NCI-H774 (cell line): ENCODE measurements around the gene STT3B.

Experiments
- DNase-seq: peaks from one replicate; lab custom pipeline; 2025; lab: John Stamatoyannopoulos, UW

Gene STT3B

GRCh38 chr3:31652296-31652695 lies 119.6 kb downstream of the STT3B start:
- DNase-seq: no peak

GRCh38 chr3:31653464-31653863 lies 120.7 kb downstream of the STT3B start:
- no peak for DNase-seq

- no peak for DNase-seq
These were observed 122.3 kb downstream of the STT3B start for GRCh38 chr3:31654998-31655397.

GRCh38 chr3:31659246-31659645 lies 126.5 kb downstream of the STT3B start:
- DNase-seq: no peak

GRCh38 chr3:31661286-31661685 lies 128.6 kb downstream of the STT3B start:
- no peak for DNase-seq

GRCh38 chr3:31661993-31662670 lies 129.4 kb downstream of the STT3B start:
- DNase-seq: no peak

- DNase-seq: no peak
These were observed 131.3 kb downstream of the STT3B start for GRCh38 chr3:31664031-31664430.

- DNase-seq: no peak
These were observed 134.9 kb downstream of the STT3B start for GRCh38 chr3:31667582-31667981.

GRCh38 chr3:31668242-31668641 lies 135.5 kb downstream of the STT3B start:
- DNase-seq: no peak

- DNase-seq: no peak
These were observed 137.4 kb downstream of the STT3B start for GRCh38 chr3:31670136-31670535.

- DNase-seq: no peak
These were observed 138.0 kb downstream of the STT3B start for GRCh38 chr3:31670722-31671121.

GRCh38 chr3:31671451-31671850 lies 138.7 kb downstream of the STT3B start:
- DNase-seq: no peak

- no peak for DNase-seq
These were observed 139.3 kb downstream of the STT3B start for GRCh38 chr3:31671976-31672375.

- DNase-seq: no peak
These were observed 141.2 kb downstream of the STT3B start for GRCh38 chr3:31673950-31674349.

GRCh38 chr3:31676556-31676955 lies 143.8 kb downstream of the STT3B start:
- DNase-seq: no peak

- DNase-seq: no peak
These were observed 147.5 kb downstream of the STT3B start for GRCh38 chr3:31680072-31680870.
